Activated CD4-positive, alpha-beta T cell treated with anti-CD3 and anti-CD28 coated beads, Interleukin-2, amount 50 U/mL, for 24 hours (primary cell): ENCODE measurements around the gene MYCN.

Experiments used
- DNase-seq, 2 donors: peaks; one replicate each; pipeline ENCODE4 v3.0.0-alpha.2; 2020; ENCODE audit warnings: low read depth in 1 of 2, low spot score in 1 of 2

The MYCN gene

GRCh38 chr2:15992457-15993231 lies 52.3 kb downstream of the MYCN start:
- no peak for DNase-seq

GRCh38 chr2:15993232-15993610 lies 52.9 kb downstream of the MYCN start:
- DNase-seq, result no peak

GRCh38 chr2:15993666-15994065 lies 53.3 kb downstream of the MYCN start:
- no peak for DNase-seq

- no peak for DNase-seq
These were observed 55.3 kb downstream of the MYCN start for GRCh38 chr2:15995603-15996002.
